Mesenchymal stem cell (in vitro differentiated cells and primary cell): ENCODE measurements around the gene UROD.
A peak's percentile ranks its signal among the peaks of the same experiment; 100 is the strongest.

ENCODE experiments used
- DNase-seq: peaks from one replicate; pipeline ENCODE4 v3.0.0-alpha.2; 2013
- H2AFZ ChIP-seq: one replicate; pipeline ENCODE4 v1.6.1; 2013; ENCODE audit warnings: low read depth, mild to moderate bottlenecking, control low read depth, inconsistent platforms, low read length, moderate library complexity
- H2AK5ac ChIP-seq: 2 replicates; pipeline ENCODE4 v1.6.1; 2013; ENCODE audit warnings: low read length, moderate library complexity, mild to moderate bottlenecking, inconsistent platforms; ENCODE audit not compliant: severe bottlenecking
- H2BK120ac ChIP-seq: one replicate; pipeline ENCODE4 v1.6.1; 2013; ENCODE audit warnings: low read depth, mild to moderate bottlenecking, inconsistent platforms, low read length, moderate library complexity
- H2BK12ac ChIP-seq, 2 experiments: one replicate each; pipeline ENCODE4 v1.6.1; 2013; ENCODE audit warnings: inconsistent platforms in 2 of 2, low read length in 2 of 2, mild to moderate bottlenecking in 2 of 2, moderate library complexity in 2 of 2, control low read depth in 1 of 2
- H2BK15ac ChIP-seq: one replicate; pipeline ENCODE4 v1.6.1; 2013; ENCODE audit warnings: mild to moderate bottlenecking, low read depth, inconsistent platforms; ENCODE audit not compliant: poor library complexity, severe bottlenecking
- H2BK5ac ChIP-seq: 2 replicates; pipeline ENCODE4 v1.6.1; 2013; ENCODE audit warnings: low read depth, mild to moderate bottlenecking, low read length, control low read depth, inconsistent platforms; ENCODE audit not compliant: poor library complexity, severe bottlenecking
- H3K14ac ChIP-seq, 2 experiments: one replicate each; pipeline ENCODE4 v1.6.1; 2013; ENCODE audit warnings: inconsistent platforms in 2 of 2, low read length in 2 of 2, control low read depth in 1 of 2, mild to moderate bottlenecking in 1 of 2, moderate library complexity in 1 of 2
- H3K18ac ChIP-seq, 2 experiments: one replicate each; pipeline ENCODE4 v1.6.1; 2013; ENCODE audit warnings: inconsistent platforms in 2 of 2, low read length in 2 of 2, control low read depth in 1 of 2, low read depth in 1 of 2, mild to moderate bottlenecking in 1 of 2
- H3K23ac ChIP-seq, 2 experiments: one replicate each; pipeline ENCODE4 v1.6.1; 2013; ENCODE audit warnings: inconsistent platforms in 2 of 2, low read length in 2 of 2, mild to moderate bottlenecking in 2 of 2, moderate library complexity in 2 of 2, control low read depth in 1 of 2
- H3K27ac ChIP-seq: 2 replicates; pipeline ENCODE4 v1.5.1; 2013; ENCODE audit warnings: mild to moderate bottlenecking, moderate library complexity, low read length, control low read depth, inconsistent platforms; ENCODE audit not compliant: poor library complexity, severe bottlenecking
- H3K27me3 ChIP-seq, 2 experiments: 2 replicates each; pipeline versions ENCODE4 v1.6.1 to v1.7.0; 2013; ENCODE audit warnings: low read length in 2 of 2, mild to moderate bottlenecking in 2 of 2, moderate library complexity in 2 of 2, control low read depth in 1 of 2, inconsistent platforms in 1 of 2; ENCODE audit not compliant: control insufficient read depth in 1 of 2, insufficient read depth in 1 of 2
- H3K36me3 ChIP-seq, 2 experiments: 2 replicates each; pipeline versions ENCODE4 v1.6.1 to v1.7.0; 2013; ENCODE audit warnings: low read length in 2 of 2, control low read depth in 1 of 2, inconsistent platforms in 1 of 2, low read depth in 1 of 2, mild to moderate bottlenecking in 1 of 2; ENCODE audit not compliant: insufficient read depth in 2 of 2, control insufficient read depth in 1 of 2
- H3K4ac ChIP-seq, 2 experiments: one replicate each; pipeline ENCODE4 v1.6.1; 2013; ENCODE audit warnings: inconsistent platforms in 2 of 2, low read length in 2 of 2, mild to moderate bottlenecking in 2 of 2, moderate library complexity in 2 of 2, control low read depth in 1 of 2, low read depth in 1 of 2
- H3K4me1 ChIP-seq: 2 replicates; pipeline ENCODE4 v1.6.1; 2013; ENCODE audit warnings: low read depth, low read length, control low read depth; ENCODE audit not compliant: control insufficient read depth, insufficient read depth
- H3K4me2 ChIP-seq: 2 replicates; pipeline ENCODE4 v1.6.1; 2013; ENCODE audit warnings: low read length, mild to moderate bottlenecking, inconsistent platforms; ENCODE audit not compliant: poor library complexity, severe bottlenecking
- H3K4me3 ChIP-seq, 2 experiments: 2 replicates each; pipeline versions ENCODE4 v1.5.1 to v1.7.0; 2013; ENCODE audit warnings: low read length in 2 of 2, mild to moderate bottlenecking in 2 of 2, control low read depth in 1 of 2, low read depth in 1 of 2; ENCODE audit not compliant: insufficient read depth in 1 of 2
- H3K79me1 ChIP-seq: replicated peaks from 2 replicates; pipeline ENCODE4 v1.6.1; 2013; ENCODE audit warnings: mild to moderate bottlenecking, control low read depth, low read length, inconsistent platforms; ENCODE audit not compliant: poor library complexity, severe bottlenecking
- H3K9ac ChIP-seq: 2 replicates; pipeline ENCODE4 v1.7.0; 2013; ENCODE audit warnings: mild to moderate bottlenecking, low read length, moderate library complexity
- H3K9me3 ChIP-seq: 2 replicates; pipeline ENCODE4 v1.7.0; 2013; ENCODE audit warnings: mild to moderate bottlenecking, low read length; ENCODE audit not compliant: control insufficient read depth
- H4K8ac ChIP-seq: one replicate; pipeline ENCODE4 v1.6.1; 2013; ENCODE audit warnings: inconsistent platforms, mild to moderate bottlenecking, low read length, moderate library complexity
- H4K91ac ChIP-seq: one replicate; pipeline ENCODE4 v1.6.1; 2013; ENCODE audit warnings: mild to moderate bottlenecking, low read length, inconsistent platforms
- WGBS: methylation state at CpG from one replicate; pipeline ENCODE4 v1.1.7; 2013; ENCODE audit warnings: mixed read lengths; 5-methylcytosine and 5-hydroxymethylcytosine counted together

UROD gene

GRCh38 chr1:45014321-45015028, 2.4 kb downstream of the UROD start:
- H3K4me3 ChIP-seq: peak overlapping the region in 1 of 2 experiments; percentile 39
- peak; percentile 81 for DNase-seq
- 62% methylated on average over 6 of the region's 6 CpGs for WGBS

GRCh38 chr1:45015683-45016082, 3.6 kb downstream of the UROD start:
- Histone ChIP-seq H2AFZ (no peak overlapping the region), H3K4me2 (no peak overlapping the region), H3K36me3 (peaks cover 15 to 27% of the 10 kb centered on the region in 2 experiments), H3K9me3 (no peaks in the 10 kb centered on the region), H4K8ac (no peak overlapping the region), H3K9ac (peak overlapping the region; percentile 63), H3K4me3 (no peak overlapping the region), H3K27ac (no peak overlapping the region), H3K23ac (no peak overlapping the region), H2BK15ac (no peak overlapping the region), H3K4me1 (peaks cover 16% of the 10 kb centered on the region), H3K18ac (no peak overlapping the region), H2BK120ac (no peak overlapping the region), H2BK5ac (no peak overlapping the region), H3K4ac (no peak overlapping the region), H3K27me3 (no peaks in the 10 kb centered on the region), H2BK12ac (no peak overlapping the region), H3K79me1 (peaks cover 11% of the 10 kb centered on the region), H4K91ac (no peak overlapping the region), H3K14ac (no peak overlapping the region), H2AK5ac (no peak overlapping the region)
- WGBS: 87% methylated on average over 2 of the region's 2 CpGs
- no peak for DNase-seq

More at GRCh38 chr1:45014321-45015028, 2.4 kb downstream of the UROD start:
- peak overlapping the region; percentile 5 for H4K91ac ChIP-seq
- peaks cover 19% of the 10 kb centered on the region for H3K79me1 ChIP-seq
- H2BK12ac ChIP-seq: peak overlapping the region in 1 of 2 experiments; percentile 60
- H4K8ac ChIP-seq: no peak overlapping the region
- peak overlapping the region in 1 of 2 experiments; percentile 24 for H3K4ac ChIP-seq
- peak overlapping the region; percentile 98 for H3K9ac ChIP-seq
- H3K4me1 ChIP-seq: peaks cover 25% of the 10 kb centered on the region
- no peak overlapping the region for H2BK15ac ChIP-seq
- no peak overlapping the region for H2AFZ ChIP-seq
- no peak overlapping the region for H3K27ac ChIP-seq
- no peak overlapping the region for H3K18ac ChIP-seq
- no peaks in the 10 kb centered on the region for H3K27me3 ChIP-seq
- no peak overlapping the region for H3K4me2 ChIP-seq
- peak overlapping the region; percentile 36 for H2AK5ac ChIP-seq
- H2BK120ac ChIP-seq: no peak overlapping the region
- no peaks in the 10 kb centered on the region for H3K9me3 ChIP-seq
- H2BK5ac ChIP-seq: no peak overlapping the region
- H3K14ac ChIP-seq: peak overlapping the region in 1 of 2 experiments; percentile 55
- no peak overlapping the region for H3K23ac ChIP-seq
- peaks cover 19 to 32% of the 10 kb centered on the region in 2 experiments for H3K36me3 ChIP-seq

GRCh38 chr1:45016090-45016697, 4.1 kb downstream of the UROD start:
- DNase-seq: no peak
- Histone ChIP-seq H2BK12ac (no peak overlapping the region), H3K4me2 (no peak overlapping the region), H3K4me1 (peaks cover 16% of the 10 kb centered on the region), H3K4ac (no peak overlapping the region), H3K27me3 (no peaks in the 10 kb centered on the region), H2AK5ac (no peak overlapping the region), H2BK5ac (no peak overlapping the region), H2AFZ (no peak overlapping the region), H3K23ac (no peak overlapping the region), H3K9me3 (no peaks in the 10 kb centered on the region), H4K8ac (no peak overlapping the region), H2BK15ac (no peak overlapping the region), H3K14ac (no peak overlapping the region), H3K79me1 (peaks cover 11% of the 10 kb centered on the region), H3K4me3 (no peak overlapping the region), H3K27ac (no peak overlapping the region), H3K18ac (no peak overlapping the region), H3K9ac (no peak overlapping the region), H2BK120ac (no peak overlapping the region), H3K36me3 (peaks cover 15 to 27% of the 10 kb centered on the region in 2 experiments), H4K91ac (no peak overlapping the region)
- no CpG with 5 or more reads among the region's 2 CpGs for WGBS

GRCh38 chr1:45016767-45017166, 4.7 kb downstream of the UROD start:
- DNase-seq: no peak
- Histone ChIP-seq H3K27me3 (no peaks in the 10 kb centered on the region), H2BK120ac (no peak overlapping the region), H3K4me2 (no peak overlapping the region), H4K8ac (no peak overlapping the region), H3K4me3 (no peak overlapping the region), H3K9ac (no peak overlapping the region), H3K23ac (no peak overlapping the region), H3K9me3 (no peaks in the 10 kb centered on the region), H3K27ac (no peak overlapping the region), H3K4me1 (peaks cover 13% of the 10 kb centered on the region), H2BK12ac (no peak overlapping the region), H2BK15ac (no peak overlapping the region), H3K4ac (no peak overlapping the region), H2AK5ac (no peak overlapping the region), H2BK5ac (no peak overlapping the region), H3K18ac (no peak overlapping the region), H3K14ac (no peak overlapping the region), H2AFZ (no peak overlapping the region), H3K79me1 (peaks cover 11% of the 10 kb centered on the region), H3K36me3 (peaks cover 15 to 27% of the 10 kb centered on the region in 2 experiments), H4K91ac (no peak overlapping the region)
- 91% methylated on average over 6 of the region's 6 CpGs for WGBS
